Measurements from ENCODE around the gene KIAA0513. TPM values are rescaled to one million over a fixed set of nuclear protein-coding genes. Genes with fewer than 3 reads are reported as not detected.

Gene KIAA0513
- total RNA-seq, 1 experiment from 2014 or later, result 0.97 TPM

- Histone ChIP-seq H3K27me3 (ENCODE audit: low read length) (no peaks in the 10 kb centered on the region), H3K4me3 (ENCODE audit: low read length) (no peak overlapping the region), H3K27ac (ENCODE audit: low read length) (no peak overlapping the region)
These were observed 63.4 kb downstream of the KIAA0513 start for GRCh38 chr16:85090873-85091521.

GRCh38 chr16:85091522-85091910, 63.9 kb downstream of the KIAA0513 start:
- H3K4me3 ChIP-seq (ENCODE audit: low read length), result no peak overlapping the region
- no peak overlapping the region for H3K27ac ChIP-seq (ENCODE audit: low read length)
- no peak overlapping the region for H3K4me2 ChIP-seq (ENCODE audit: low read depth, low read length, poor library complexity, severe bottlenecking)
- no peaks in the 10 kb centered on the region for H3K9me2 ChIP-seq (replicated peaks; ENCODE audit: insufficient read depth, low read length)
- no peaks in the 10 kb centered on the region for H3K4me1 ChIP-seq (ENCODE audit: low read length)
- no peak overlapping the region for H3K9ac ChIP-seq (ENCODE audit: low read length)
- H3K9me3 ChIP-seq (ENCODE audit: low read length), result no peaks in the 10 kb centered on the region
- no peak for DNase-seq
- no peak overlapping the region for H2AFZ ChIP-seq (ENCODE audit: low read length)
- no peaks in the 10 kb centered on the region for H3K79me2 ChIP-seq (ENCODE audit: low read length)
- H3K27me3 ChIP-seq (ENCODE audit: low read length), result no peaks in the 10 kb centered on the region
- no peaks in the 10 kb centered on the region for H4K20me1 ChIP-seq (ENCODE audit: insufficient read depth, low read depth, low read length)
- no peaks in the 10 kb centered on the region for H3K36me3 ChIP-seq (ENCODE audit: insufficient read depth, low read length)

More at GRCh38 chr16:85090873-85091521, 63.4 kb downstream of the KIAA0513 start:
- H3K36me3 ChIP-seq (ENCODE audit: insufficient read depth, low read length), result no peaks in the 10 kb centered on the region
- H2AFZ ChIP-seq (ENCODE audit: low read length), result no peak overlapping the region
- DNase-seq, result no peak
- no peaks in the 10 kb centered on the region for H4K20me1 ChIP-seq (ENCODE audit: insufficient read depth, low read depth, low read length)
- H3K9me2 ChIP-seq (replicated peaks; ENCODE audit: insufficient read depth, low read length), result no peaks in the 10 kb centered on the region
- H3K4me1 ChIP-seq (ENCODE audit: low read length), result no peaks in the 10 kb centered on the region
- no peak overlapping the region for H3K4me2 ChIP-seq (ENCODE audit: low read depth, low read length, poor library complexity, severe bottlenecking)
- H3K79me2 ChIP-seq (ENCODE audit: low read length), result no peaks in the 10 kb centered on the region
- H3K9ac ChIP-seq (ENCODE audit: low read length), result no peak overlapping the region
- no peaks in the 10 kb centered on the region for H3K9me3 ChIP-seq (ENCODE audit: low read length)

- Histone ChIP-seq H3K4me2 (ENCODE audit: low read depth, low read length, poor library complexity, severe bottlenecking) (no peak overlapping the region), H3K27ac (ENCODE audit: low read length) (no peak overlapping the region), H3K79me2 (ENCODE audit: low read length) (no peaks in the 10 kb centered on the region), H3K27me3 (ENCODE audit: low read length) (no peaks in the 10 kb centered on the region), H3K4me1 (ENCODE audit: low read length) (no peaks in the 10 kb centered on the region), H4K20me1 (ENCODE audit: insufficient read depth, low read depth, low read length) (no peaks in the 10 kb centered on the region), H3K9me3 (ENCODE audit: low read length) (no peaks in the 10 kb centered on the region), H3K4me3 (ENCODE audit: low read length) (no peak overlapping the region), H3K9ac (ENCODE audit: low read length) (no peak overlapping the region), H3K9me2 (replicated peaks; ENCODE audit: insufficient read depth, low read length) (no peaks in the 10 kb centered on the region), H3K36me3 (ENCODE audit: insufficient read depth, low read length) (no peaks in the 10 kb centered on the region), H2AFZ (ENCODE audit: low read length) (no peak overlapping the region)
- no peak for DNase-seq
These were observed 64.7 kb downstream of the KIAA0513 start for GRCh38 chr16:85092309-85092708.

- H3K9me2 ChIP-seq (replicated peaks; ENCODE audit: insufficient read depth, low read length), result no peaks in the 10 kb centered on the region
- no peaks in the 10 kb centered on the region for H4K20me1 ChIP-seq (ENCODE audit: insufficient read depth, low read depth, low read length)
- no peak overlapping the region for H3K27ac ChIP-seq (ENCODE audit: low read length)
- no peak overlapping the region for H3K4me2 ChIP-seq (ENCODE audit: low read depth, low read length, poor library complexity, severe bottlenecking)
- no peaks in the 10 kb centered on the region for H3K79me2 ChIP-seq (ENCODE audit: low read length)
- H3K4me1 ChIP-seq (ENCODE audit: low read length), result no peaks in the 10 kb centered on the region
- DNase-seq, result no peak
- H3K36me3 ChIP-seq (ENCODE audit: insufficient read depth, low read length), result no peaks in the 10 kb centered on the region
- H3K4me3 ChIP-seq (ENCODE audit: low read length), result no peak overlapping the region
- H2AFZ ChIP-seq (ENCODE audit: low read length), result no peak overlapping the region
- H3K9me3 ChIP-seq (ENCODE audit: low read length), result no peaks in the 10 kb centered on the region
- no peak overlapping the region for H3K9ac ChIP-seq (ENCODE audit: low read length)
- H3K27me3 ChIP-seq (ENCODE audit: low read length), result no peaks in the 10 kb centered on the region
These were observed 65.3 kb downstream of the KIAA0513 start for GRCh38 chr16:85092851-85093250.

GRCh38 chr16:85093705-85094104, 66.1 kb downstream of the KIAA0513 start:
- no peaks in the 10 kb centered on the region for H3K79me2 ChIP-seq (ENCODE audit: low read length)

GRCh38 chr16:85094176-85094805, 66.7 kb downstream of the KIAA0513 start:
- Histone ChIP-seq H3K79me2 (ENCODE audit: low read length) (no peaks in the 10 kb centered on the region), H3K27ac (ENCODE audit: low read length) (no peak overlapping the region), H3K9me3 (ENCODE audit: low read length) (no peaks in the 10 kb centered on the region), H3K4me2 (ENCODE audit: low read depth, low read length, poor library complexity, severe bottlenecking) (no peak overlapping the region), H3K4me3 (ENCODE audit: low read length) (no peak overlapping the region), H4K20me1 (ENCODE audit: insufficient read depth, low read depth, low read length) (no peaks in the 10 kb centered on the region), H3K9ac (ENCODE audit: low read length) (no peak overlapping the region), H3K4me1 (ENCODE audit: low read length) (no peaks in the 10 kb centered on the region), H3K9me2 (replicated peaks; ENCODE audit: insufficient read depth, low read length) (no peaks in the 10 kb centered on the region), H3K27me3 (ENCODE audit: low read length) (no peaks in the 10 kb centered on the region), H3K36me3 (ENCODE audit: insufficient read depth, low read length) (no peaks in the 10 kb centered on the region), H2AFZ (ENCODE audit: low read length) (no peak overlapping the region)
- no peak for DNase-seq

More at GRCh38 chr16:85093705-85094104, 66.1 kb downstream of the KIAA0513 start:
- no peaks in the 10 kb centered on the region for H3K9me3 ChIP-seq (ENCODE audit: low read length)
- no peak overlapping the region for H3K27ac ChIP-seq (ENCODE audit: low read length)
- no peaks in the 10 kb centered on the region for H3K36me3 ChIP-seq (ENCODE audit: insufficient read depth, low read length)
- H3K4me2 ChIP-seq (ENCODE audit: low read depth, low read length, poor library complexity, severe bottlenecking), result no peak overlapping the region
- H3K4me3 ChIP-seq (ENCODE audit: low read length), result no peak overlapping the region
- H4K20me1 ChIP-seq (ENCODE audit: insufficient read depth, low read depth, low read length), result no peaks in the 10 kb centered on the region
- H3K4me1 ChIP-seq (ENCODE audit: low read length), result no peaks in the 10 kb centered on the region
- H3K27me3 ChIP-seq (ENCODE audit: low read length), result no peaks in the 10 kb centered on the region
- no peak overlapping the region for H3K9ac ChIP-seq (ENCODE audit: low read length)
- no peak overlapping the region for H2AFZ ChIP-seq (ENCODE audit: low read length)
- H3K9me2 ChIP-seq (replicated peaks; ENCODE audit: insufficient read depth, low read length), result no peaks in the 10 kb centered on the region
- no peak for DNase-seq

- no peaks in the 10 kb centered on the region for H3K27me3 ChIP-seq (ENCODE audit: low read length)
- no peaks in the 10 kb centered on the region for H3K9me3 ChIP-seq (ENCODE audit: low read length)
- DNase-seq, result no peak
- H3K36me3 ChIP-seq (ENCODE audit: insufficient read depth, low read length), result no peaks in the 10 kb centered on the region
- no peak overlapping the region for H3K27ac ChIP-seq (ENCODE audit: low read length)
- no peaks in the 10 kb centered on the region for H3K79me2 ChIP-seq (ENCODE audit: low read length)
- H3K4me3 ChIP-seq (ENCODE audit: low read length), result no peak overlapping the region
- no peaks in the 10 kb centered on the region for H3K9me2 ChIP-seq (replicated peaks; ENCODE audit: insufficient read depth, low read length)
- no peaks in the 10 kb centered on the region for H3K4me1 ChIP-seq (ENCODE audit: low read length)
- H4K20me1 ChIP-seq (ENCODE audit: insufficient read depth, low read depth, low read length), result no peaks in the 10 kb centered on the region
- H3K9ac ChIP-seq (ENCODE audit: low read length), result no peak overlapping the region
- H2AFZ ChIP-seq (ENCODE audit: low read length), result no peak overlapping the region
- no peak overlapping the region for H3K4me2 ChIP-seq (ENCODE audit: low read depth, low read length, poor library complexity, severe bottlenecking)
These were observed 67.2 kb downstream of the KIAA0513 start for GRCh38 chr16:85094812-85095211.

GRCh38 chr16:85096921-85097320, 69.3 kb downstream of the KIAA0513 start:
- Histone ChIP-seq H3K4me1 (ENCODE audit: low read length) (no peaks in the 10 kb centered on the region), H3K36me3 (ENCODE audit: insufficient read depth, low read length) (no peaks in the 10 kb centered on the region), H3K4me2 (ENCODE audit: low read depth, low read length, poor library complexity, severe bottlenecking) (no peak overlapping the region), H3K9me3 (ENCODE audit: low read length) (no peaks in the 10 kb centered on the region), H3K27me3 (ENCODE audit: low read length) (no peaks in the 10 kb centered on the region), H3K9ac (ENCODE audit: low read length) (no peak overlapping the region), H2AFZ (ENCODE audit: low read length) (no peak overlapping the region), H3K4me3 (ENCODE audit: low read length) (no peak overlapping the region), H3K79me2 (ENCODE audit: low read length) (no peaks in the 10 kb centered on the region), H4K20me1 (ENCODE audit: insufficient read depth, low read depth, low read length) (no peaks in the 10 kb centered on the region), H3K9me2 (replicated peaks; ENCODE audit: insufficient read depth, low read length) (no peaks in the 10 kb centered on the region), H3K27ac (ENCODE audit: low read length) (no peak overlapping the region)
- no peak for DNase-seq
